Activated T-cell treated with anti-CD3 and anti-CD28 coated beads, Interleukin-2, amount 50 U/mL, for 48 hours (primary cell): ENCODE measurements around the gene NTN1.

Source experiments
- DNase-seq, 2 experiments: peaks; one replicate each; pipeline ENCODE4 v3.0.0-alpha.2; 2020

NTN1 gene

DNA sequence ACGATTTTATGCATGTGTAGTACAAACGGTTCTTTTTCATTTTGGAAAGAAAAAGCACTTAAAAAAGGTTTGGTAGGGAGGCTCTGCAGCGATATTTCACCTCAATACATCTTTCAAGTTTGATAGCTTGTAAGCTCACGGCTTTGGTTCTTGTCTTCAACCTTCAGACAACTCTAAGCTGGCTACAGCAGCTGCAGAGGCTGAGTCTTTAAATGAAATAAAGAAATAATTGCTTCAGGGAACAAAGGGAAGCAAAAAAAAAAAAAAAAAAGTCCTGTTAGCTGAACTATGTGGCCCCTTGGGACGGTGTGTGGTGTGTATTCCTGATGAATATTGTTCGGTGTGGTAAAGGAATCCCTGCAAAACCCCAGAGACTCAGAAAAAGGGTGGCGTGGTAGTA, 265.1 kb downstream of the NTN1 start:
- DNase-seq = no peak

DNA sequence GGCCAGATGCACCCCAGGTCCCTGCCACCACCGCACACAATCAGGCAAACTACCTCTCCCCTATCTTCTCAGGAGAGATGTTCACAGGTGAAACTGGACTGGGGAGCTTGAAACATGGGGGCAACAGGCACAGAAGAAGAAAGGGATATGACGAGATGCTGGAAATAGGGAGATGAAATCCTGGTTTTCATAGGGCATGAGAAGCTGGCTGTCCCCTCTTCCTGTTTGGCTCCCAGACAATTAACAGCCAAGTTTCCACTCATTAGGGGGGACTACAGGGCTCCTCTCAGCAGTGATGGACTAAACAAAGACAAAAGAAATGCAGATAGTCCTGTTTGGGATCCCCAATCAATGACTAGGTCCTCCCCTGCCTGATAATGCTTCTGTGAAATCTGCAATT, 266.0 kb downstream of the NTN1 start:
- no peak for DNase-seq

- peak; percentile 34 to 35 for DNase-seq
These were observed 268.9 kb downstream of the NTN1 start for GRCh38 chr17:9290226-9290613.

GRCh38 chr17:9291912-9292560, 270.7 kb downstream of the NTN1 start:
- peak; percentile 63 to 67 for DNase-seq

- no peak for DNase-seq
These were observed 271.2 kb downstream of the NTN1 start for GRCh38 chr17:9292561-9292941.
